HG03460 (cell line): ENCODE measurements around the gene RNLS.

Source experiments
- ATAC-seq: cut with Tn5 transposase; IDR thresholded peaks from one replicate; pipeline ENCODE4 v1.9.1; 2021; ENCODE audit not compliant: unreplicated experiment

Gene RNLS

GRCh38 chr10:88237896-88238614, 345.1 kb downstream of the RNLS start:
- ATAC-seq = no peak

DNA sequence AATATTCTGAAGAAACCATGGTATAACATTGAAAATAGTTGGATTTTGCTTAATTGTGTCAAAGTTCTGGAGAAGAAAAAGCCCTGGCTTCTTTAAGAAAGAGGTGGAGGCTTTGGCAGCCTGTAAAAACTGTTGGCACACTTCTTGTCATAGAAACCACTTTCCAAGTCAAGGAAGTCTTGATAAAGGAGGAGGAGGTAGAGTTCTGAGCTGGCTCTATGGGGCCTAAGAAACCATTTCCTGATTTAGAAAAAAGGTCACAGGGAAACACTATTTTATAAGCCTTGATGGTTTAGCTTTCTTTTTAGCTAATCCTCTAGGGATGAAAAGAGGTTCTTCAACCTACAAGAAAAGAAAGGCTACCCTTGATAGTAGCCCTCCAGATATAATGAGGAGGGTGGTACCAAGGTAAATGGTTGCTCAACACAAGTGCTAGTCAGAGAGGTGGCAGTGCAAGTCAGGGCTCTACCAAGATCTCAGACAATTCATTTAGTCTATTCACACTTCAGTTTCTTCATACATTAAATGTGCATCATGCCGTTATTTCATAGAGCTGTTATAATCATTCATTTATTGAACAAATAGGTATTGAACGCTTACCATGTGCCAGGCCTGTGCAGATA, 346.9 kb downstream of the RNLS start:
- no peak for ATAC-seq

- no peak for ATAC-seq
Observed at GRCh38 chr10:88234297-88234696, 348.8 kb downstream of the RNLS start.

GRCh38 chr10:88233870-88234269, 349.2 kb downstream of the RNLS start:
- ATAC-seq = no peak

GRCh38 chr10:88232983-88233543, 350.1 kb downstream of the RNLS start:
- no peak for ATAC-seq

GRCh38 chr10:88232029-88232895, 350.9 kb downstream of the RNLS start:
- no peak for ATAC-seq

DNA sequence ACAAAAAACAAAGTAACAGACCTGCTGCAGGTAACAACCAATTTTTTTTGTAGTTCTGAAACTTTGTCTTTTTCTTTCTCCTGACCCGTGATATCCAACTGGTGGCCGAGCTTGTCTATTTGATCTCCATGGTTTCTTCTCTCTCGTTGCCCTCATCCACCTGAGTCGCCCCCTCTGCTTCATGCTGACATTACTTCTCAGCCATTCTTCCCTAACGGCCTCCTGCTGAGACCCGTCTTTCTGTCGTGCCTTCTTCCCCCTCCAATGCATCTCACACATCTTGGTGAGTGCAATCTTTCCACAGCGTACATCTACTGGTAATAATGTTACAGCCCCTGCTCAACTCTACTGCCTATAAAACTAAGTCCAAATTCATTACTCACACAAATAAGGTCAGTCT, 352.9 kb downstream of the RNLS start:
- ATAC-seq = no peak

DNA sequence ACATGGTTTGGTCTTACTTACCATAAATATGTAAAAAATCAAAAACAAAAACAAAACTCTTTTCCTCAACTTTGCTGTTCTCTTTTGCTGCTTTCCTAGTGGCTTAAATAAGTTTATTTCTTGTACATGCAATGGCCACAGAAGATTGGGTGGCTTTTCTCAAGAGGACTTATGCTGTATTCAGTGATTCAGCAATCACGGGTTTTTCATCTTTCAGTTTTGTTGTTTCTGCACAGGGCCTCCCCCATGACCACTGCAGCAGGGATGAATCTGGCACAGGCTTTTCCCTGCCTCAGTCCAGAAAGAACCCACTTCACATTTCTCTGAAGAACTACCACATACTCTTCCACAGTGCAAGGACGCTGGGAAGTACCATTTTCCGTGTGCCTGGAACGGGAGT, 355.0 kb downstream of the RNLS start:
- no peak for ATAC-seq

DNA sequence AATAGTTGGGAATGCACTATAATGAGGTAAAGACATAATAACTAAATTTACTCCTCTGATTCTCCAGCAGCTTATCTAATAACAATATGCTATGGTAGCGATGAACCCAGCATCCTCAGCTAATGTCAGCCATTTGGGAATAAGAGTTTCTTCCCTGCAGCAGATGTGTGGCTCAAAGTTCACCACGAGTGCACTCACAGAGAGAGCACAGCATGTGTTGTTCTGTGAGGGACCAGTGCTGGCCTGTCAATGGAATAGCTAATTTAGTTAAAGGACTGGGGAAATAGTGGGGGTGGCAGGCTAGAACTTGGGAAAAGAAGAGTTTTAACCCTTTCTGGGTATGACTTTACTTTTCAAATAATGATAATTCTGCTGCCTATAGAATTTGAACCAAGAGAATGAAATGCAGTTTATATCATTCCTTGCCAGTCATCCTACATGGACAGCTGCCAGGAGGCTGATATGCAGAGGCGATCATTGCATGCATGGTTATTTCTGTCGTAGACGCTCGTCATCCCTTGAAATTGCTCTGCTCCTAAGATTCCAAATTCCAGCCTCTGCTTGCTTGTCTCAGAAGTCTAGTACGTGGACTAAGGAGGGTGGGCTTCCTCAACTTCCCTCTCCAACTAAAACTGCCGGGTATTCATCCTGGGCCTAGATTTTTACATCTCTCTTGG, 355.6 kb downstream of the RNLS start:
- ATAC-seq = no peak

- no peak for ATAC-seq
Observed at GRCh38 chr10:88226891-88227290, 356.2 kb downstream of the RNLS start.

DNA sequence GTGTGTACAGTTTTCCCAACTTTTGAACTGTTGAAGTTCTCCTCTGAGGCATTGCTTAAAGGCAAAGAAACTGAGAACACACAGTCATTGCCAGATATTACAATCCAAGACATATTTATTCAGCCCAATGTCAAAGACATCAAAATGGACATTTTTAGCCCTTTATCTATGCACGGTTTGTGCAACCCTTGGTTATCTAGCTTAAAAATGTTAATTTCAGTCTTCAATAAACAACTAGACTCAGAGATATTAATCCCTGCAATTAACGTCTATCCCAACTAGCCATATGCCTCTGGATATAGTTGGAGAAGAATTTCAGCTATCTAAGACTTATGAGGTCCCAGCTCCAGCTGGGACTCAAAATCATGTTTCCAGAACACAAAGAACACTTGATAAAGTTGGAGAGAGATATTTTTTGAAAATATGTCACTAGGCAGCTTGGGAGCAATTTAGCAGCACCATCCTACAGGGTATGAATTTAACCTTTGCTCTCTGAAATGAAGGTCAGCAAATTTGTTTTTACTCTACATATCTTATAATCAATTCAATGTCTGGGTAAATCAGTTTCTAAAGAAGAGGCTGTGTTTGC, 357.0 kb downstream of the RNLS start:
- no peak for ATAC-seq
